ENCODE results near the gene SALL3.

Gene SALL3

DNA sequence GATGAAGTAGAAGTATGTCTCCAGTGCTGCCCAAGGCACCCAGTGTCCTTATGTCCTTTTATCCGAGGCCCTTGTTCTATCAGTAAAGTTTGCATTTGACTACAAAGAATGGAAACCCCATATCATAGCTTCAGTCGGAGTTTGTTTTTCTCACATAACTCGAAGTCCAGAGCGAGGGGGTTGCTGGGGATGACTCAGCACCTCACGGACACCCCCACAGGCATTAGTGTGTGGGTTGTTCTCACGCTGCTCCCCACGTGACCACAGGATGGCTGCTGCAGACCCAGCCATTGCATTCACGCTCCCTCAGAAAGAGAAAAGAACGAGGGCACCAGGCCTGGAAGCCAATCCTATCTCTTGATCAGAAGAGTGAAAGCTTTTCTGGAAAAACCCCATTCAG is 27.8 kb downstream of the SALL3 start:
- POLR2A ChIA-PET = no interaction called here
- TF ChIP-seq ZNF530 (tag by site-specific recombination; IDR thresholded peaks at IDR 0.05; ENCODE audit: low read depth) (no peak), ZNF2 (tag by site-specific recombination; IDR thresholded peaks at IDR 0.05) (no peak), ZFHX2 (tag by site-specific recombination; conservative IDR thresholded peaks at IDR 0.05) (no peak), MEIS1 (CRISPR knock-in tag; IDR thresholded peaks at IDR 0.05; ENCODE audit: borderline replicate concordance) (no peak), ZBTB21 (tag by site-specific recombination; IDR thresholded peaks at IDR 0.05) (no peak), ZNF121 (tag by site-specific recombination; IDR thresholded peaks at IDR 0.05) (no peak), ZNF140 (tag by site-specific recombination; IDR thresholded peaks at IDR 0.05) (no peak), ZSCAN23 (tag by site-specific recombination; IDR thresholded peaks at IDR 0.05) (no peak), ZNF777 (tag by site-specific recombination; IDR thresholded peaks at IDR 0.05; ENCODE audit: borderline replicate concordance) (no peak), SP3 (tag by site-specific recombination; IDR thresholded peaks at IDR 0.05) (no peak), SCRT1 (tag by site-specific recombination; IDR thresholded peaks at IDR 0.05; ENCODE audit: borderline replicate concordance) (no peak), WT1 (tag by site-specific recombination; IDR thresholded peaks at IDR 0.05) (no peak)
- TF ChIP-seq, protein P1, sequence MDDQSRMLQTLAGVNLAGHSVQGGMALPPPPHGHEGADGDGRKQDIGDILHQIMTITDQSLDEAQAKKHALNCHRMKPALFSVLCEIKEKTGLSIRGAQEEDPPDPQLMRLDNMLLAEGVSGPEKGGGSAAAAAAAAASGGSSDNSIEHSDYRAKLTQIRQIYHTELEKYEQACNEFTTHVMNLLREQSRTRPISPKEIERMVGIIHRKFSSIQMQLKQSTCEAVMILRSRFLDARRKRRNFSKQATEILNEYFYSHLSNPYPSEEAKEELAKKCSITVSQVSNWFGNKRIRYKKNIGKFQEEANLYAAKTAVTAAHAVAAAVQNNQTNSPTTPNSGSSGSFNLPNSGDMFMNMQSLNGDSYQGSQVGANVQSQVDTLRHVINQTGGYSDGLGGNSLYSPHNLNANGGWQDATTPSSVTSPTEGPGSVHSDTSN (CRISPR knock-in tag; IDR thresholded peaks at IDR 0.05) = no peak
- TF ChIP-seq, protein P2, sequence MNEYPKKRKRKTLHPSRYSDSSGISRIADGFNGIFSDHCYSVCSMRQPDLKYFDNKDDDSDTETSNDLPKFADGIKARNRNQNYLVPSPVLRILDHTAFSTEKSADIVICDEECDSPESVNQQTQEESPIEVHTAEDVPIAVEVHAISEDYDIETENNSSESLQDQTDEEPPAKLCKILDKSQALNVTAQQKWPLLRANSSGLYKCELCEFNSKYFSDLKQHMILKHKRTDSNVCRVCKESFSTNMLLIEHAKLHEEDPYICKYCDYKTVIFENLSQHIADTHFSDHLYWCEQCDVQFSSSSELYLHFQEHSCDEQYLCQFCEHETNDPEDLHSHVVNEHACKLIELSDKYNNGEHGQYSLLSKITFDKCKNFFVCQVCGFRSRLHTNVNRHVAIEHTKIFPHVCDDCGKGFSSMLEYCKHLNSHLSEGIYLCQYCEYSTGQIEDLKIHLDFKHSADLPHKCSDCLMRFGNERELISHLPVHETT (tag by site-specific recombination; IDR thresholded peaks at IDR 0.05) = no peak
- TF ChIP-seq, protein P3, sequence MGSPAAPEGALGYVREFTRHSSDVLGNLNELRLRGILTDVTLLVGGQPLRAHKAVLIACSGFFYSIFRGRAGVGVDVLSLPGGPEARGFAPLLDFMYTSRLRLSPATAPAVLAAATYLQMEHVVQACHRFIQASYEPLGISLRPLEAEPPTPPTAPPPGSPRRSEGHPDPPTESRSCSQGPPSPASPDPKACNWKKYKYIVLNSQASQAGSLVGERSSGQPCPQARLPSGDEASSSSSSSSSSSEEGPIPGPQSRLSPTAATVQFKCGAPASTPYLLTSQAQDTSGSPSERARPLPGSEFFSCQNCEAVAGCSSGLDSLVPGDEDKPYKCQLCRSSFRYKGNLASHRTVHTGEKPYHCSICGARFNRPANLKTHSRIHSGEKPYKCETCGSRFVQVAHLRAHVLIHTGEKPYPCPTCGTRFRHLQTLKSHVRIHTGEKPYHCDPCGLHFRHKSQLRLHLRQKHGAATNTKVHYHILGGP (tag by site-specific recombination; IDR thresholded peaks at IDR 0.05) = no peak
- TF ChIP-seq, protein P4, sequence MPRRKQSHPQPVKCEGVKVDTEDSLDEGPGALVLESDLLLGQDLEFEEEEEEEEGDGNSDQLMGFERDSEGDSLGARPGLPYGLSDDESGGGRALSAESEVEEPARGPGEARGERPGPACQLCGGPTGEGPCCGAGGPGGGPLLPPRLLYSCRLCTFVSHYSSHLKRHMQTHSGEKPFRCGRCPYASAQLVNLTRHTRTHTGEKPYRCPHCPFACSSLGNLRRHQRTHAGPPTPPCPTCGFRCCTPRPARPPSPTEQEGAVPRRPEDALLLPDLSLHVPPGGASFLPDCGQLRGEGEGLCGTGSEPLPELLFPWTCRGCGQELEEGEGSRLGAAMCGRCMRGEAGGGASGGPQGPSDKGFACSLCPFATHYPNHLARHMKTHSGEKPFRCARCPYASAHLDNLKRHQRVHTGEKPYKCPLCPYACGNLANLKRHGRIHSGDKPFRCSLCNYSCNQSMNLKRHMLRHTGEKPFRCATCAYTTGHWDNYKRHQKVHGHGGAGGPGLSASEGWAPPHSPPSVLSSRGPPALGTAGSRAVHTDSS (tag by site-specific recombination; IDR thresholded peaks at IDR 0.05) = no peak
- TF ChIP-seq, protein P5, sequence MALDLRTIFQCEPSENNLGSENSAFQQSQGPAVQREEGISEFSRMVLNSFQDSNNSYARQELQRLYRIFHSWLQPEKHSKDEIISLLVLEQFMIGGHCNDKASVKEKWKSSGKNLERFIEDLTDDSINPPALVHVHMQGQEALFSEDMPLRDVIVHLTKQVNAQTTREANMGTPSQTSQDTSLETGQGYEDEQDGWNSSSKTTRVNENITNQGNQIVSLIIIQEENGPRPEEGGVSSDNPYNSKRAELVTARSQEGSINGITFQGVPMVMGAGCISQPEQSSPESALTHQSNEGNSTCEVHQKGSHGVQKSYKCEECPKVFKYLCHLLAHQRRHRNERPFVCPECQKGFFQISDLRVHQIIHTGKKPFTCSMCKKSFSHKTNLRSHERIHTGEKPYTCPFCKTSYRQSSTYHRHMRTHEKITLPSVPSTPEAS (tag by site-specific recombination; IDR thresholded peaks at IDR 0.05) = no peak
- H3K9me3 ChIP-seq (ENCODE audit: control insufficient read depth, insufficient read depth, low read depth, low read length) = no peaks in the 10 kb centered on the region
- H3K4me1 ChIP-seq (ENCODE audit: control insufficient read depth, insufficient read depth, low read length) = no peaks in the 10 kb centered on the region
- H3K27ac ChIP-seq (ENCODE audit: extremely low read depth, low read depth, low read length) = no peak overlapping the region
- H3K4me3 ChIP-seq (ENCODE audit: low read depth, low read length) = no peak overlapping the region
- H3K36me3 ChIP-seq (ENCODE audit: control insufficient read depth in 2 of 2, insufficient read depth in 1 of 2, low read length in 2 of 2) = no peaks in the 10 kb centered on the region
- CTCF ChIA-PET = no interaction called here

DNA sequence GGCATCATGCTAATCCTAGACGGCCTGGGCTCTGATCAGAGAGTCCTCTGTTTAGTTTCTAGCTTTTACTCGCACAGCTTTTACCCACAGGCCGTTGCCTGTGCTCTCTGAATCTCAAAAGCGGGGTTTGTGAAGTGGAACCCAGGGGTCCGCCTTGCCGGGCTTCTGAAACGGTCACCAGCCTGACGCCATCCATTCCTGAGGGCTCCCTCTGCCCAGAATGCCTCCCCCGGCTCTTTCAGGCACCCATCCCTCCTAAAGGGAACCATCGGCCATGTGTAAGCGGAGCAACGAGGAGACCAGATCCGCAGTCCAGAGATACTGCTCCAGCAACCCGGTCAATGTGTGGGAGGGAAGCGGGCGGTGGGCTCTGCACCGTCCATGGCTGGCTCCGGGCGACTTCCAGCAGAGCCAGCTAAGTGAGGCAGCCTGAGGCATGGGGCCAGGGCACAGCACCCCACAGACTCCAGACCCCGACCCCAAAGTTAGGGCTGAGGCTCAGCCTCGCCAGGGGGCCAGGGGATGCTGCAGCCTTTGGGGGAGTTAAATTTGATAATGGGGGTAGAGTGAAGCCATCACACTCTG is 28.8 kb downstream of the SALL3 start:
- ChIA-PET POLR2A (no interaction called here), CTCF (no interaction called here)
- H3K36me3 ChIP-seq (ENCODE audit: control insufficient read depth in 2 of 2, insufficient read depth in 1 of 2, low read length in 2 of 2) = no peaks in the 10 kb centered on the region
- no peak overlapping the region for H3K27ac ChIP-seq (ENCODE audit: extremely low read depth, low read depth, low read length)
- H3K4me1 ChIP-seq (ENCODE audit: control insufficient read depth, insufficient read depth, low read length) = no peaks in the 10 kb centered on the region
- H3K4me3 ChIP-seq (ENCODE audit: low read depth, low read length) = no peak overlapping the region
- H3K9me3 ChIP-seq (ENCODE audit: control insufficient read depth, insufficient read depth, low read depth, low read length) = no peaks in the 10 kb centered on the region
- TF ChIP-seq, protein P6, sequence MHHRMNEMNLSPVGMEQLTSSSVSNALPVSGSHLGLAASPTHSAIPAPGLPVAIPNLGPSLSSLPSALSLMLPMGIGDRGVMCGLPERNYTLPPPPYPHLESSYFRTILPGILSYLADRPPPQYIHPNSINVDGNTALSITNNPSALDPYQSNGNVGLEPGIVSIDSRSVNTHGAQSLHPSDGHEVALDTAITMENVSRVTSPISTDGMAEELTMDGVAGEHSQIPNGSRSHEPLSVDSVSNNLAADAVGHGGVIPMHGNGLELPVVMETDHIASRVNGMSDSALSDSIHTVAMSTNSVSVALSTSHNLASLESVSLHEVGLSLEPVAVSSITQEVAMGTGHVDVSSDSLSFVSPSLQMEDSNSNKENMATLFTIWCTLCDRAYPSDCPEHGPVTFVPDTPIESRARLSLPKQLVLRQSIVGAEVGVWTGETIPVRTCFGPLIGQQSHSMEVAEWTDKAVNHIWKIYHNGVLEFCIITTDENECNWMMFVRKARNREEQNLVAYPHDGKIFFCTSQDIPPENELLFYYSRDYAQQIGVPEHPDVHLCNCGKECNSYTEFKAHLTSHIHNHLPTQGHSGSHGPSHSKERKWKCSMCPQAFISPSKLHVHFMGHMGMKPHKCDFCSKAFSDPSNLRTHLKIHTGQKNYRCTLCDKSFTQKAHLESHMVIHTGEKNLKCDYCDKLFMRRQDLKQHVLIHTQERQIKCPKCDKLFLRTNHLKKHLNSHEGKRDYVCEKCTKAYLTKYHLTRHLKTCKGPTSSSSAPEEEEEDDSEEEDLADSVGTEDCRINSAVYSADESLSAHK (tag by site-specific recombination; IDR thresholded peaks at IDR 0.05) = no peak
- no peak for TF ChIP-seq ZNF426 (tag by site-specific recombination; IDR thresholded peaks at IDR 0.05)
- no peak for TF ChIP-seq GLI4 (tag by site-specific recombination; IDR thresholded peaks at IDR 0.05)
- no peak for TF ChIP-seq ZNF585B (tag by site-specific recombination; IDR thresholded peaks at IDR 0.05)
- TF ChIP-seq, protein P7, sequence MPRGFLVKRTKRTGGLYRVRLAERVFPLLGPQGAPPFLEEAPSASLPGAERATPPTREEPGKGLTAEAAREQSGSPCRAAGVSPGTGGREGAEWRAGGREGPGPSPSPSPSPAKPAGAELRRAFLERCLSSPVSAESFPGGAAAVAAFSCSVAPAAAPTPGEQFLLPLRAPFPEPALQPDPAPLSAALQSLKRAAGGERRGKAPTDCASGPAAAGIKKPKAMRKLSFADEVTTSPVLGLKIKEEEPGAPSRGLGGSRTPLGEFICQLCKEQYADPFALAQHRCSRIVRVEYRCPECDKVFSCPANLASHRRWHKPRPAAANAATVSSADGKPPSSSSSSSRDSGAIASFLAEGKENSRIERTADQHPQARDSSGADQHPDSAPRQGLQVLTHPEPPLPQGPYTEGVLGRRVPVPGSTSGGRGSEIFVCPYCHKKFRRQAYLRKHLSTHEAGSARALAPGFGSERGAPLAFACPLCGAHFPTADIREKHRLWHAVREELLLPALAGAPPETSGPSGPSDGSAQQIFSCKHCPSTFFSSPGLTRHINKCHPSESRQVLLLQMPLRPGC (tag by site-specific recombination; IDR thresholded peaks at IDR 0.05) = no peak
- TF ChIP-seq, protein P8, sequence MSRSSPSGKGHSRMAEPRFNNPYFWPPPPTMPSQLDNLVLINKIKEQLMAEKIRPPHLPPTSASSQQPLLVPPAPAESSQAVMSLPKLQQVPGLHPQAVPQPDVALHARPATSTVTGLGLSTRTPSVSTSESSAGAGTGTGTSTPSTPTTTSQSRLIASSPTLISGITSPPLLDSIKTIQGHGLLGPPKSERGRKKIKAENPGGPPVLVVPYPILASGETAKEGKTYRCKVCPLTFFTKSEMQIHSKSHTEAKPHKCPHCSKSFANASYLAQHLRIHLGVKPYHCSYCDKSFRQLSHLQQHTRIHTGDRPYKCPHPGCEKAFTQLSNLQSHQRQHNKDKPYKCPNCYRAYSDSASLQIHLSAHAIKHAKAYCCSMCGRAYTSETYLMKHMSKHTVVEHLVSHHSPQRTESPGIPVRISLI (tag by site-specific recombination; IDR thresholded peaks at IDR 0.05) = no peak
- no peak for TF ChIP-seq ZNF843 (tag by site-specific recombination; IDR thresholded peaks at IDR 0.05)
